Measurements from ENCODE around the gene MEIOSIN.
"Not testable (repeated sequence)": the region's sequence is repeated elsewhere in the genome, so short reads cannot be mapped to it uniquely, and the experiment has no call there.

The MEIOSIN gene

DNA sequence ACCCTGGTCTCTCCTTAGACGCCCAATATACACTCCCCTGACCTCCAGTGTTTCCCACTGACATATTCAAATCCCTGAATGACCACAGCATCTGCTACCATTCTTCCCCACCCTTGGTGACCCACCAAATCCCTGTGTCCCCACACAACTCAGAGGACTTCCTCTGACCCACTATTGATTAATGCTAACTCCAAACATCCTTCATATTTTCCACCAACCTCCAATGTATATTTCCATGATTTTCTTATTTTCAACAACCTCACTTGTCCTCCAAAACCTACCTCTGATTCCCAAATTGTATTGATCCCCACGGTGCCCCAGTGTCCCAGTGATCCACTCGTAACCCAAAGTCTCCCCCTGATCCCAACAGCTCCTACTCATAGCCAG is 59.9 kb downstream of the MEIOSIN start:
- no peak for DNase-seq

DNA sequence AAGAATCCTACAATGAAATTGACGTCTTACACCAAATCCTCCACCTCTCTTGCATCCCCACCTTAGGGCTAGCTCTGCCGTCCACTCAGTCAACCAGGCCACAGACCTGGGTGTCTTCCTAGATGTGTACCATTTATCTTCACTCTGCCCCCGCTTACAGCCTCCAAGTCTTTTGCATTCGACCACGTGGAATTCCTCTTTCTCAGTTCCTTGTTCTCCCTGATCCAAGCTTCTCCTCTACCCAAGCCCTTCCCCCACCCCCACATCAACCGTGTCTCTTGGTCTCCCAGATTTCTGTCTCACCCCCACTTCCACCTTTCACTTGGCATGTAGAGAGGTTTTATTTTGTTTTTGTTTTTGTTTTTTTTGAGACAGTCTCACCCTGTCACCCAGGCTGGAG is 60.6 kb downstream of the MEIOSIN start:
- no peak for DNase-seq

DNA sequence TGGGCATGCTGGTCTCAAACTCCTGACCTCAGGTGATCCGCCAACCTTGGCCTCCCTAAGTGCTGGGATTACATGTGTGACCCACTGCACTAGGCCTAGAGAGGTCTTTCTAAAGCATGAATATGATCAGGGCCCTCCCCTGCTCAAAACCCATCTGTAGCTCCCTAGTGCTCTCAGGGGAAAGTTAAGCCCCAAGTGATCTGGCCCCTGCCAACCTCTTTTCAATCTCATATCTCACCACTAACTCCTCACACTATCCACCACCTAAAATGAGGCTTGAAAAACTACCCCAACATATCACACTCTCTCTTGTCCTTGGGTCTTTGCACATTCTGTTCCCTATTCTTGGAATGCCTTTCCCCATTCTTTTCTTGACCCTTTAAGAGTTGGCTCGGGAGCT is 61.4 kb downstream of the MEIOSIN start:
- DNase-seq = no peak

DNA sequence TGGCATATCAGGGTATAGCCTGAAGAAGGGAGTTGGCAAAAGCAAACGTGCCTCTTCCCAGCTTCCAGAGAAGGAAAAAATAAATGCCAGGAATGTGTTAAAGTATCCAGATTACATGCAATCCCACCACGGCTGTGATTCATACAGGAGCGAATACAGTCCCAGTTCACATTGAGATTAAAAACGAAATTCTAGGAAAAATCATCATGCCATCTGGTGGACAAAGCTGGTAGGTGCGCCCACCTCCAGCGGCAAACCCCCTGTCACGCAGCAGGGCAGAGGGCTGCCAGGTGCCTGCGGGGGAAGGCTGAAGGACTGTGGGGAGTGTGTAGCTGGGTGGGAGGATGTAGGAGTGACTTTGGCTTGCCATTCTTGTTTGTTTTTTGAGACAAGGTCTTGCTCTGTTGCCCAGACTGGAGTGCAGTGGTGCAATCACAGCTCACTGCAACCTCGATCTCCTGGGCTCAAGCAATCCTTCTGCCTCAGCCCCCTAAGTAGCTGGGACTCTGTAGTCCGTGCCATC is 65.8 kb downstream of the MEIOSIN start:
- peak in 32 of 58 donors; percentile 5 to 68 (median 24) for DNase-seq

DNA sequence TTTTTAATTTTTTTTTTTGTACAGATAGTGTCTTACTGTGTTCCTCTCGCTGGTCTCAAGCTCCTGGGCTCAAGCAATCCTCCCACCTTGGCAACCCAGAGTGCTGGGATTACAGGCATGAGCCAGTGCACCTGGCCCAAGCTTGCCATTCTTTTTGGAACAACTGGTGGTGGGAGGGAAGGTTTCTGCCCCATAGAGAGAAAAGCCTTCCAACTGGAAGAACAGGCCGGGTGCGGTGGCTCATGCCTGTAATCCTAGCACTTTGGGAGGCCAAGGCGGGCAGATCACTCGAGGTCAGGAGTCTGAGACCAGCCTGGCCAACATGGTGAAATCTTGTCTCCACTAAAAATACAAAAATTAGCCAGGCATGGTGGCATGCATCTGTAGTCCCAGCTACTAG is 66.3 kb downstream of the MEIOSIN start:
- not testable (repeated sequence) for DNase-seq

DNA sequence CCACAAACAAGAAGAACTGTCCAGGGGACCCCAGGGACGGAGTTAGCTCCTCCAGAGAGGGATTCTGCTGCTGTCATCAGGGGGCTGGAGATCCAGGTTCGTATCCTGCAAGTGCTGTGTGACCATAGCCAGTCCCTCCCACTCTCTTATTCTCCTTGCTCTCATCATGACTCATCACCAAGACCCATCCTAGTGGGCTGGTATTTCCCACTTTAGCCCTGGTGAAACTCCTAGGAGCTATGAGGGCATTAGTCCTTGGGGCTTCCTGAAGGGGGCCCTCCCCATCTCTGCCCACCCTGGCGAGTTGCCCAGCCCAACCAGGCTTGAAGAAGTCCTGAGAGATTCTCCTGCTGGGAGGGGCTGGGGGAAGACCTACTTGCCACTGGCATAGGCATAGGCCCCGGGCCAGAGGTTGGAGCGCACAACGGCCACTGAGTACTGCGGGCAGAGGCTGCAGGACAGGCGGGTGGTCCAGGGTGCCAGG is 66.9 kb downstream of the MEIOSIN start:
- DNase-seq = no peak

DNA sequence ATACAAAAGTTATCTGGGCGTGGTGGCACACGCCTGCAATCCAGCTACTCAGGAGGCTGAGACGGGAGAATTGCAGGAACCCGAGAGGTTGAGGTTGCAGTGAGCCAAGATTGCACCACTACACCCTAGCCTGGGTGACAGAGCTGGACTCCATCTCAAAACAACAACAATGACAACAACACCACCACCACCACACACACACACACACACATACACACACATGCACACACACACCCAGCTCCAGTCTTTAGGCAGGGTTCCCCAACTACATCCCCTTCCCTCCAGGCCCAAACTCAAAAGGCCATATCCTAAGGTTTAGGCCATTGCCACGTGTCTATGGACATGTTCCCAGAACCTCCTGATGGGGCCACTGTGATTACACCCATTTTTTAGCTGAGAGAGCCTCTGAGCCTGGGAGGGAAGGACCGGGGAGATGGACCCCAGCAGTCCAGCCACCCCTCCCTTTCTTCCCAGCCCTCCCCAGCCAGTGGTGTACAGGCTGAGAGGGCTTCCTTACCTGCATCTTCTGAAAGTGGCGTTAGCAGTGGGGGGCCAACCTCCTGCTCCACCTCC is 68.5 kb downstream of the MEIOSIN start:
- no peak for DNase-seq

DNA sequence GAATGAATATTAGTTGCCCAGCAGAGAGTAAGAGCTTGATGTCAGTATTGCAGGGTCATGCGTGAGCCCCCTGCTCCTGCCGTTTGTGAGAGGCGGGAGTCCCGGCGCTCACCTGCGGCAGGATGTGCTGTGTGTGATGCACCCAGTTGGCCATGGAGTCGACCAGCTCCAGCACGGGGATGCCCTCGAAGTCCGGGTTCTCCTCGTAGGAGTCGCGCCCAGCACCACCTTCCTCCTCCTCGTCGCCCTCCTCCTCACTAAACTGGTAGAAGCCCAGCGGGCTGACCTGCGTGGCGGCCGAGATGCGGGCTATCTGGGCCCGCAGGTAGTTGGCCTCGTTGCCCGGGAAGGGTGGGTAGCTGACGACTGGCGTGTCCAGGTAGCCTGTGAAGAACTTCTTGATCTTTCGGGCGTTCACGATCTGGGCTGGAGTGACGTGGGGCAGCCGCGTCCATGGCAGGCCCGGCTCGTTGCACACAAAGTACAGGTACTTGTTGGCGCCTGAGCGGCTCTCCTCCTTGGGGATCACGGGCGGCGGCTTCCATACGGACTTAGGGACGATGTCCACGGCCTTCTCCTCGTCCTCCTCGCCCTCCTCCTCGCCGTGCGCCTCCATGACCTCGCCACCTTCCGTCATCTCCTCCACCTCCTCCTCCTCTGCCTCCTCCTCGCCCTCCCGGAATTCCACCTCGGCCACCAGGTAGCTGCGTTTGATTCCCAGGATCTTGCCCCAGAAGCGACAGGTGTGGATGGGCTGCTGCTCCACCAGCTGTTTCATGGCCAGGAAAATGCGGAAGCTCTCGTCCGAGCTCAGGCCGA is 71.1 kb downstream of the MEIOSIN start:
- no peak for DNase-seq

DNA sequence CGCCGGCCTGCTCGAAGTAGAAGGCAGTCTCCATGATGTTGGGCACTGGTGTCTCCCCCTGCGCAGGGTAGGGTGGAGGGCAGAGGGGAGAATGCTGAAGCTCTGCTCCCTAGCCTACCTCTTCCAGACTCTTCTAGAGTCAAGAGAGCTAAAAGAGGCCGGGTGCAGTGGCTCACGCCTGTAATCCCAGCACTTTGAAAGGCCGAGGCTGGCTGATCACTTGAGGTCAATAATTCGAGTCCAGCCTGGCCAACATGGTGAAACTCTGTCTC is 71.7 kb downstream of the MEIOSIN start:
- no peak for DNase-seq

DNA sequence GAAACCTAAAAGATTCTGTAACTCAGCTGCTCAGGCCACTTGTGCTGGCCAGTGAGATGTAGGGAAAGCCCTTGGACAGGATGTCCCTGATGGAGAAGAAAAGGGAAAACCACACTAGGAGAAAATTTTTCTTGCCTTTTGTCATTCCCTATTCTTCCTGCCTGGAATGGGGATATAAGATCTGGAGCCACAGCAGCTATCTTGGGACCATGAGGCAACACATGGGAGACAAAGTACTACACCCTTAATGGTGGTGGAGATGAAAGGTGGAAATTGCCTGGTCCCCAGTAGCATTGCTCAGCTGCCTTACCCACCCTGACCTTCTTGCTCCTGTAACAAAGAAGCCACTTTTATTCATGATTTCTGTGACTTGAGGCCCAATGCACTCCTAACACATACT is 72.5 kb downstream of the MEIOSIN start:
- DNase-seq = no peak

DNA sequence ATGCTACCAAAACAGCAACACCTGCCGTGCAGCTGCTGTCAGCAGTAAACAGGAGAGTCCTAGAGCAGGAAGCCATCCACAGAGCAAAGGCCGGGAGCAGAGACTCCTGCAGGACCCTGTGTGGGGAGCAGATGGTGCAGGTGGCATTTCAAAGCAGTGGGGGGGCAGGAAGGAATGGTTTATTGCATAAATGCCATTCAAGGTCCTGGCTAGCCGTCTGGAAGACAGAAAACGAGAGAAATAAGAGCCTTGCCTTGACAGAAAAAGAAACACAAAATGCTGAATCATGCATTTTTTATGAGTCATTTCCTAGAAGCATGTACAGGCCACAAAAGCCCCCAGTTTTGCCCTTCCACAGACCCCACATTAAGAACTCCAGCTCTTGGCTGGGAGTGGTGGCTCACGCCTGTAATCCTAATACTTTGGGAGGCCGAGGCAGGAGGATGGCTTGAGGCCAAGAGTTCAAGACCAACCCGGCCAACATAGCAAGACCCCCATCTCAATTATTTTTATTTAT is 76.5 kb downstream of the MEIOSIN start:
- DNase-seq = no peak

DNA sequence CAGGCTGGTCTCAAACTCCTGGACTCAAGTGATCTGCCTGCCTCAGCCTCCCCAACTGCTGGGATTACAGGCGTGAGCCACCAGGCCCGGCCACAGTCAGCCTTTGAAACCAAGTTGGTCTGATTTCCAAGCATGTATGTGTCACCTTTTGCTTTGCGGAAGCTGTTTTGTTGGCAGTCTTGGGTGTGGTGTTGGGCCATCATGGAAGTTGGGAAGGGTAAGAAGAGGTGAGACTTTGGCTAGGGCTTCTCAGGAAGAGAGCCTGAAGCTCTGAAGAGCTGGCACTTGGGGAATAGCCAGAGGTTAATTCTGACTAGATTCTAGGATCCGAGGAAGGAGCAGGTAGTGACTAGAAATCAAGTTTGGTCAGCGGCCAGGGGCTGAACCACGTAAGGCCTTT is 79.1 kb downstream of the MEIOSIN start:
- no peak for DNase-seq

Measured in anterior cingulate cortex (tissue), 58 donors.